ENCODE measurements around the gene F7. TPM values are rescaled to one million over a fixed set of nuclear protein-coding genes. Genes with fewer than 3 reads are reported as not detected.

Gene F7
- total RNA-seq, 2 donors from 2014 or later, result 0.20 TPM; not detected in 1

- no peak for DNase-seq (ENCODE audit: low spot score)
- no peaks in the 10 kb centered on the region for H3K27me3 ChIP-seq
- TF ChIP-seq CTCF (IDR thresholded peaks at IDR 0.05), result no peak
- no peak overlapping the region for H3K4me3 ChIP-seq
- no peaks in the 10 kb centered on the region for H3K9me3 ChIP-seq
- H3K36me3 ChIP-seq, result no peaks in the 10 kb centered on the region
- H3K27ac ChIP-seq, result no peak overlapping the region
- H3K4me1 ChIP-seq, result no peaks in the 10 kb centered on the region
Observed at GRCh38 chr13:113059891-113060290, 45.7 kb upstream of the F7 start.

GRCh38 chr13:113060557-113061270 is 44.9 kb upstream of the F7 start:
- H3K27ac ChIP-seq, result no peak overlapping the region
- no peaks in the 10 kb centered on the region for H3K9me3 ChIP-seq
- H3K27me3 ChIP-seq, result no peaks in the 10 kb centered on the region
- H3K4me3 ChIP-seq, result no peak overlapping the region
- peaks cover 2% of the 10 kb centered on the region for H3K36me3 ChIP-seq
- no peaks in the 10 kb centered on the region for H3K4me1 ChIP-seq
- no peak for DNase-seq (ENCODE audit: low spot score)
- no peak for TF ChIP-seq CTCF (IDR thresholded peaks at IDR 0.05)

GRCh38 chr13:113061271-113061625 is 44.3 kb upstream of the F7 start:
- no peak overlapping the region for H3K27ac ChIP-seq
- H3K9me3 ChIP-seq, result no peaks in the 10 kb centered on the region
- no peaks in the 10 kb centered on the region for H3K27me3 ChIP-seq
- H3K4me1 ChIP-seq, result no peaks in the 10 kb centered on the region
- no peak for TF ChIP-seq CTCF (IDR thresholded peaks at IDR 0.05)
- H3K4me3 ChIP-seq, result no peak overlapping the region
- no peak for DNase-seq (ENCODE audit: low spot score)
- H3K36me3 ChIP-seq, result peaks cover 5% of the 10 kb centered on the region

- Histone ChIP-seq H3K36me3 (peaks cover 5% of the 10 kb centered on the region), H3K27me3 (no peaks in the 10 kb centered on the region), H3K9me3 (no peaks in the 10 kb centered on the region), H3K27ac (no peak overlapping the region), H3K4me1 (no peaks in the 10 kb centered on the region), H3K4me3 (no peak overlapping the region)
- DNase-seq (ENCODE audit: low spot score), result no peak
- no peak for TF ChIP-seq CTCF (IDR thresholded peaks at IDR 0.05)
Observed at GRCh38 chr13:113061796-113062425, 43.7 kb upstream of the F7 start.

GRCh38 chr13:113062691-113063090 is 42.9 kb upstream of the F7 start:
- Histone ChIP-seq H3K4me1 (no peaks in the 10 kb centered on the region), H3K4me3 (no peak overlapping the region), H3K36me3 (peaks cover 5% of the 10 kb centered on the region), H3K27ac (no peak overlapping the region), H3K9me3 (no peaks in the 10 kb centered on the region), H3K27me3 (no peaks in the 10 kb centered on the region)
- TF ChIP-seq CTCF (IDR thresholded peaks at IDR 0.05), result no peak
- DNase-seq (ENCODE audit: low spot score), result no peak
